Measurements from ENCODE around the gene MACF1.
"Not testable (repeated sequence)": the region's sequence is repeated elsewhere in the genome, so short reads cannot be mapped to it uniquely, and the experiment has no call there.

MACF1 gene

GRCh38 chr1:39504436-39504835, 299.9 kb downstream of the MACF1 start:
- DNase-seq (ENCODE audit: extremely low read depth in 1 of 2, low read depth in 1 of 2) = not testable (repeated sequence)

DNA sequence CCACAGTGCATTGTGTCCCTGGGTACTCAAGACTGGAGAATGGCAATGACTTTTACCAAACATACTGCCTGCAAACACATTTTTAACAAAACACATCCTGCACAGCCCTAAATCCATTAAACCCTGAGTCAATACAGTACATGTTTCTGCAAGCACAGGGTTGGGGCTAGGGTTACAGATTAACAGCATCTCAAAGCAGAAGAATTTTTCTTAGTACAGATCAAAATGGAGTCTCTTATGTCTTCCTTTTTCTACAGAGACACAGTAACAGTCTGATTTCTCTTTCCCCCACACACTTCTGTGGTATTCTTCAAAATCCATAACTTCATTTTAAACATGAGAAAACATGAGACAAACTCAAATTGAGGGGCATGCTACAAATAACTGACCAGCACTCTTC, 300.8 kb downstream of the MACF1 start:
- no peak for DNase-seq (ENCODE audit: extremely low read depth in 1 of 2, low read depth in 1 of 2)

DNA sequence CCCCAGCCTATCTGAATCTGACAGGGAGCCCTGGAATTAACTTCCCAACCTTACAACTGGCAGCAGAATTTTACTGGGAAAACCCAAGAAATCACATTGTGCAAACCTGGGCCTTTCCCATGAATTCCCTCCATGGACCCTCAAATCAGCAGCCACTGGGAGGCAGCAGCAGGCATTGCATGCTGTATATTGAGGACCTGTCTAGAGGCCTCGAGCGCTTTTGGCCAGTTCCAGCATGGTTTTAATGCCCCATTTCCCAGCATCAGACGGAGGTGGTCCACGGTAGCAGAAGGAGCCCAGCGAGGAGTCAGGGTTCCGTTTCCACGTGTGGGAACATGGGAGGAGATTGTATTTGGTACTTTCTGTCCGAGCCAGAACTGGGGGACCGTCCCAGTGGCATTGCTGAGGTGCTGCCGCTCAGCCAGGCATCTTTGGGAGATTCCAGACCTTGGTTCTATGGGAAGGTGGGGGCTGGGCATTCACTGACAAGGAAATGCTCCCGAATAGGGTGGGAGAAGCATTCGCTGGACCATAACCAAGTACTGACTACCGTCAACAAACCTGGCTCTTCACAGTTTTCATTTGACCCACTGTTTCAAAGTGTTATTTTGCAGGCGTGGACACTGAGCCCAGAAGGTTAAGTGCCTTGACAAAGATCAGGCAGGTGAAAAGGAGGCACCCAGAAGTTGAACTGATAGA, 302.9 kb downstream of the MACF1 start:
- no peak for DNase-seq (ENCODE audit: extremely low read depth in 1 of 2, low read depth in 1 of 2)

GRCh38 chr1:39508266-39508665, 303.8 kb downstream of the MACF1 start:
- DNase-seq (ENCODE audit: extremely low read depth in 1 of 2, low read depth in 1 of 2) = no peak

DNA sequence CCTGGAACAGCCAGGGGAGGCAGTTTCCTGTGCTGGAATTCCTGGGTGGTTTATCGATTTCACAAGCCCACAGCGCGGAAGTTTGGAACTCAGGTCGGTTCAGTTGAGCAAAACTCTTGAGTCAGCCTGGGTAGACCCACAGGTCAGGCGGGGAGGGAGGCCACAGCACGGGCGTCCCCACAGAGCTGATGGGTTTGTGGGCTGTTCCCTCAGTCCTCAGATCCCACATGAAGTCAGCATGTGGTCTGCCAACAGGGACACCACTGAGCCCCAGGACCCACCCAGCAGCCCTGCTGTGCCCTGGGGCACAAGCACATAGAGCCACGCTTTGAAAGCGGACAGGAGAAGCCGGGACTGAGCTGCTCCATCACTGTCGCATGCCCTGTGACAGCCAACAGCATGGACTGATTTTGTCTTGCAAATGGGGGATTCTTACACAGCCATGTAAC, 304.4 kb downstream of the MACF1 start:
- no peak for DNase-seq (ENCODE audit: extremely low read depth in 1 of 2, low read depth in 1 of 2)

DNA sequence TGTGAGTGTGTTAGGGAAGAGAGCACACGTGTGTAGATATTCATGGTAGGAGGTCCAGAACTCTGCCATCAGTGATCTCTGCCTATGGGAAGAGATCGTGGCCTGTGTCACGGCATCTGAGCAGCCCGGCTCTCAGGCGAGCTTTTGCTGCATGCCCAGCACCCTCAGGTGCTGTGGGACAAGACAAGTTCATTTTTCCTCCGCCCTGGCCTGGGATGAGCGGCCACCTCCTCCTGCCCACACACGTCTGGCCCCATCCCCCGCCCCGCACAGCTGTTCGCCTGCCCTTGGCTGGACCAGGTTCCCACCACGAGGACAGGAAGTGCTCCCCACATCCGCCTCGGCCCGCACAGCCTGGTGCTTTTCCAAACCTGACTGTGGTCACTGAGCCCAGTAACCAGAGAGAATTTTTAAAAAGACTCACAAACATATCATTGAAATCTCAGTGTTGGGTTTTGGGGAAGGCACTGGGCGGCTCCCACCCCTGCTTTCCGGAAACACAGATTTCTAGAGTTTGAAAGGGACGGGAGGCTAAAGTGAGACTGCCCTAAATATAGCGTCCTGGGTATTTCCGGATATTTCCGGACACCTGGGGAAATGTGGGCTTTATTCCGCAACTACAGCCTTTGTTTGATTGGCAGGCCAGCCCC, 305.0 kb downstream of the MACF1 start:
- no peak for DNase-seq (ENCODE audit: extremely low read depth in 1 of 2, low read depth in 1 of 2)

DNA sequence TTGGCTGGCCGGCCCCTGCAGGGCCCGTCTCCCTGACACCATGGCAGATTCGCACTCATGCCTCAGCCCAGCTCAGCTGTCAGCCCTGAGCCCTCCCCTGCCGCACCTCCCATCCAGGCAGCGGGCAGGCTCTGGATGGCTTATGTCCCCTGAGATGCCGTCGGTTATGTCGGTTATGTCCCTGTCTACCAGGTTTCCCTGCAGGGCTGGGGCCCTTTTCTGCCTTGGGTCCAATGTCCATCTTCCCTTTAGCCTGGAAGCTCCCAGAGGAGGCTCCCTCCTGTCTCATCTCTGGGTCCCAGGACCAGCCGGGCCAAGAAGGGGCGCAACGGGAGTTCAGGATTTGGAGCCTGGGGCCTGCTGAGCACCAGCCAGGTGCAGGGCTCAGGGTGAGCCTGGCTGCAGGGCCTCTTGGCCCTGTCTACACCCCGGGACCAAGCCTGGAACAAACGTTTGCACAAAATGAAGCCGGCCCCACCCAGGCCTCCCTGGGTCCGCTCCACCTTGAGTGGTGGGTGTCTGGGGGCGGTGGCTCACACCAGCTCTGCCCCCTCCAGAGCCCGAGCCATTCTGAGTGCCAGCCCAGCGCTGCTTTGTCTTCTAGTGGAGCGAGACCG, 306.2 kb downstream of the MACF1 start:
- not testable (repeated sequence) for DNase-seq (ENCODE audit: extremely low read depth in 1 of 2, low read depth in 1 of 2)

- not testable (repeated sequence) for DNase-seq (ENCODE audit: extremely low read depth in 1 of 2, low read depth in 1 of 2)
Measured at GRCh38 chr1:39511477-39511876, 307.0 kb downstream of the MACF1 start.

DNA sequence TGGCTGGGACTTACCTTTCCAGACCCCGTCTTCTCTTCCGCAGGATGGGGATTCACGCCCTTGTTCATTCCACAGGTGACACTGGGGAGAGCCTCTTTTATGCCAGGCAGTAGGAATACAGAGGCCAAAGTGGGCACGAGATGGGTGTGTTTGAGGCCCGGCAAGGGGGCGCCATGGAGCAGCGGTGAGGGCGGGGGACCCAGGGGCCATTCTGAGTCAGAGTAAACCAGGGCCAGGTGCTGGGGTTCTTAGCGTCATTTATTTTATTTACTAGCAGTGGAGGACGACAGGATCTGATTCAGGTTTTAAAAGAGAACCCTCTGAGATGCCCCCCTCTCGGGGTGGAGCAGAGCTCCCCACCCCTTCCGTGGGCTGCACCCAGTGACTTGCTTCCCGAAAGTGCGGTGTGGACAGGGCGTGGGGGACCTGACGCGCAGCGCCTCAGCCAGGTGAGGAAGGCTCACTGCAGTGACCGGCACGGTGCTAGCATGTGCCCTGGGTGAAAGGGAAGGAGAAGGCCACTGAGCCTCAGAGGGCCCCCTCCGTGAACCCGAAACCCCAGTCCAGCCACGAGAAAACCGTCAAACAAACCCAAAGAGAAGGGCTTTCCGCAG, 307.8 kb downstream of the MACF1 start:
- not testable (repeated sequence) for DNase-seq (ENCODE audit: extremely low read depth in 1 of 2, low read depth in 1 of 2)

DNA sequence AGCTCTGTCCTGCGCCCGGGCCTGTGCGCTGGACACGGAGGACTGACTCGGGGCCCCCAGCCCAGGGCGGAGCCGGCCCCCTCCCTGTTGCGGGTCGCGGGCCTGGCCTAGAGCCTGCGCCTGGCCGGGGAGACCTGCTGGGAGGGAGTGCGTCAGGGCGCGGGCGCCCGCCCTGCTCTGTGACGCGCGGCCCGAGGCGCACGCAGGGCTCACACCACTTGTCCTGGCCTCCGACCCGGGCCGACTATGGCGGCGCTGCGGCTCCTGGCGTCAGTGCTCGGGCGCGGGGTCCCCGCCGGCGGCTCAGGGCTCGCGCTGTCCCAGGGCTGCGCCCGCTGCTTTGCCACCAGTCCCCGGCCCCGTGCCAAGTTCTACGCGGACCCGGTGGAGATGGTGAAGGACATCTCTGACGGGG, 310.2 kb downstream of the MACF1 start:
- not testable (repeated sequence) for DNase-seq (ENCODE audit: extremely low read depth in 1 of 2, low read depth in 1 of 2)

DNA sequence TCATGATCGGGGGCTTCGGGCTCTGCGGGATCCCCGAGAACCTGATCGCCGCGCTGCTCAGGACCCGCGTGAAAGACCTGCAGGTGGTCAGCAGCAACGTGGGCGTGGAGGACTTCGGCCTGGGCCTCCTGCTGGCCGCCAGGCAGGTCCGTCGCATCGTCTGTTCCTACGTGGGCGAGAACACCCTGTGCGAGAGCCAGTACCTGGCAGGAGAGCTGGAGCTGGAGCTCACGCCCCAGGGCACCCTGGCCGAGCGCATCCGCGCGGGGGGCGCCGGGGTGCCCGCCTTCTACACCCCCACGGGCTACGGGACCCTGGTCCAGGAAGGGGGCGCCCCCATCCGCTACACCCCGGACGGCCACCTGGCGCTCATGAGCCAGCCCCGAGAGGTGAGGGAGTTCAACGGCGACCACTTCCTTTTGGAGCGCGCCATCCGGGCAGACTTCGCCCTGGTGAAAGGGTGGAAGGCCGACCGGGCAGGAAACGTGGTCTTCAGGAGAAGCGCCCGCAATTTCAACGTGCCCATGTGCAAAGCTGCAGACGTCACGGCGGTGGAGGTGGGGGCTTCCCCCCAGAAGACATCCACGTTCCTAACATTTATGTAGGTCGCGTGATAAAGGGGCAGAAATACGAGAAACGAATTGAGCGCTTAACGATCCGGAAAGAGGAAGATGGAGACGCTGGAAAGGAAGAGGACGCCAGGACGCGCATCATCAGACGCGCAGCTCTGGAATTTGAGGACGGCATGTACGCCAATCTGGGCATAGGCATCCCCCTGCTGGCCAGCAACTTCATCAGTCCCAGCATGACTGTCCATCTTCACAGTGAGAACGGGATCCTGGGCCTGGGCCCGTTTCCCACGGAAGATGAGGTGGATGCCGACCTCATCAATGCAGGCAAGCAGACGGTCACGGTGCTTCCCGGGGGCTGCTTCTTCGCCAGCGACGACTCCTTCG, 310.9 kb downstream of the MACF1 start:
- DNase-seq (ENCODE audit: extremely low read depth in 1 of 2, low read depth in 1 of 2) = not testable (repeated sequence)

DNA sequence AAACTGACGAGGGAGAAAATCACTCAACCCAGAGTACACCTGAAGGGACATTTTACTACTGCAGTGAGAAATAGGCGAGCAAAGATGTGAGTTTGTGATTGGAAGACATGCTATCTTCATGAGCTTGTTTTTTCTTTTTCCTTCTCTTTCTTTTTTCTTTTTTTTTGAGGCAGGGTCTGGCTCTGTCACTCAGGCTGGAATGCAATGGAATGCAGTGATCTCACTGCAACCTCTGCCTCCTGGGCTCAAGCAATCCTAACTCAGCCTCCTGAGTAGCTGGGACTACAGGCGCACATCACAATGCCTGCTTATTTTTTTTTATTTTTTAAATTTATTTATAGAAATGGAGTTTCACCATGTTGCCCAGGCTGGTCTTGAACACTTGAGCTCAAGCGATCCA, 312.3 kb downstream of the MACF1 start:
- DNase-seq (ENCODE audit: extremely low read depth in 1 of 2, low read depth in 1 of 2) = not testable (repeated sequence)

DNA sequence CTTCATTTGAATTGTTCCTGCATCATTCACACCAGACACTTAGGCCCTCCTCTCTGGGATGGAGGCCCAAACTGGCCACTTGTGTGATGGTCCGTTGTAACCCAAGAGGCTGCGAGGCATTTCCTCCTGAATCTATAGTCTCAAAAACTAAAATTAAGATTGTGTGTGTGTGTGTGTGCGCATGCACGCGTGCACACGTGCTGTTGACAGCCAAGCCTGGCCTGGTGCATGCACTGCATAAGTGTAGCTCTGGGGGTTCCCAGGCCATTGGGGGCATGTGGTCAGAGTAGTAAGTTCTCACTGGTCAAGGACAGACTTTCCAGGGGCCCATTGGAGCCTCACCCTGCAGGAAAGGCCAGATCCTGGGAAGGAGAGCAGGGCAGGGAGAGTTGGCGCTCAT, 313.4 kb downstream of the MACF1 start:
- DNase-seq (ENCODE audit: extremely low read depth in 1 of 2, low read depth in 1 of 2) = not testable (repeated sequence)

DNA sequence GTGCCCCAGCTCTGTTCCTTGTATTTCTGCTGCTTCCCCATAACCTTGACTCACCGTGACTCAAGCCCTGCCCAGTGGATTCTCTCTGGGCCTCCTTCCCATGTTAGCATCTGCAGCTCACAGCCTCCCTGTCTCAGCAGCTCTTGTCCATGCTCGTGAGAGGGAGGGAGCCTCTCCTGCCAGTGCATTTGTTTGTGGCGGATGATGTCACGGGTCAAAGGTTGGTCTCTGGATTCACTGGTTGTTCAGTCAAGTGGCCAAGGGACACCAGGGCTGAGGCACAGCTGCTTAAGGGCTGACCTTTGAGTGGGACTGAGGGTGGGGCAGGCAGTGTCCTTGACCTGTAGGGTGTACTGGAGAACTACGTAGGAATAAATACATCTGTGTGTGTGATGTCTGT, 314.9 kb downstream of the MACF1 start:
- DNase-seq (ENCODE audit: extremely low read depth in 1 of 2, low read depth in 1 of 2) = not testable (repeated sequence)

DNA sequence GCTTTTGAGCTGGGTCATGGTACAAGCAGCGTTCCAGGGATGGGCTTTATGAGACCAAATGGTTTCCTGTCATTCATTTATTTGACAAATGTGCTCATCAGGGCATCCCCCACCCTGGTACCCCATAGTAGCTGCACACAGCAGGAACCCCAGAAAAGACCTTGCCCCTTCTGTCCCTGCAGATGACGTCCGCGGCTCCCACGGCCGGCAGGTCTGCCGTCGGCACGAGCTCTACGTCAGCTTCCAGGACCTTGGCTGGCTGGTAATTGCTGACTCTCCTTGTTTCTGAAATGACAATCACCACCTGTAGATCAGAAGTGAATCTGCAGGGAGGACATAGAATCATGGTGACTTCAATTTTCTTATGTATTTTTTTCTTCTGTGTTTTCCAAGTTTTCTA, 317.7 kb downstream of the MACF1 start:
- not testable (repeated sequence) for DNase-seq (ENCODE audit: extremely low read depth in 1 of 2, low read depth in 1 of 2)

GRCh38 chr1:39522661-39523567, 318.4 kb downstream of the MACF1 start:
- DNase-seq (ENCODE audit: extremely low read depth in 1 of 2, low read depth in 1 of 2) = no peak

DNA sequence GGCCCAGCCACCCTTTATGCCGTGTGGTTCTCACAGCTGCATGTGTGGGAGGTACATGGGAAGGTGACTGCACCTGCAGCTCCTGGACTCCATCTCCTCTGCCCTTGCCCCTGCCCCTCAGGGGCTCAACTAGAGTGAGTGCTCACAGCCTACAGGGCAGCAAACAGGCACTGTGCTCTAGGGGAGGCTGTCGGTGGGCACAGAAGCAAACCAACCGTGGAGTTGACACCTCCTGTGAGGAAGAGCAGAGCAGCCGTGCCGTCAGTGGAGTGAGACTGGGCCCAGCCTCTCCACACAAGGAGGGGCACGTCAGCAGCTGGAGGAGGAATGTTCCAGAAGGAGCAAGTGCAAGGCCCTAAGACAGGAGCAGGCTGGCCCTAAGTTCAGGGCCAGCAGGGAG, 319.7 kb downstream of the MACF1 start:
- DNase-seq (ENCODE audit: extremely low read depth in 1 of 2, low read depth in 1 of 2) = no peak

- no peak for DNase-seq (ENCODE audit: extremely low read depth in 1 of 2, low read depth in 1 of 2)
Measured at GRCh38 chr1:39524591-39525365, 320.3 kb downstream of the MACF1 start.
